Panc1 (cell line): ENCODE measurements around the gene CCL22.

Experiments used
- POLR2AphosphoS5 ChIP-seq: IDR thresholded peaks from 2 replicates; pipeline ENCODE4 v1.6.1; 2012; ENCODE audit warnings: mild to moderate bottlenecking, low read depth, low read length, moderate library complexity
- REST ChIP-seq, 2 experiments: IDR thresholded peaks; 2 replicates each; pipeline ENCODE4 v1.6.1; 2011 to 2012; ENCODE audit warnings: low read depth in 2 of 2, control low read depth in 1 of 2, low read length in 1 of 2, mild to moderate bottlenecking in 1 of 2, moderate library complexity in 1 of 2; ENCODE audit not compliant: insufficient read depth in 1 of 2
- SIN3A ChIP-seq: IDR thresholded peaks from 2 replicates; pipeline ENCODE4 v1.6.1; 2012; ENCODE audit warnings: low read depth, mild to moderate bottlenecking, low read length, moderate library complexity, borderline replicate concordance; ENCODE audit not compliant: insufficient read depth
- TCF7L2 ChIP-seq: IDR thresholded peaks from 2 replicates; pipeline ENCODE4 v1.6.1; 2011; ENCODE audit warnings: mild to moderate bottlenecking, low read depth, low read length, inconsistent platforms
- TF ChIP-seq, protein P1 (sequence below): fragments of 450-650 bp; IDR thresholded peaks from 2 replicates; pipeline ENCODE4 v1.5.1; 2017; ENCODE audit warnings: mild to moderate bottlenecking

- TF ChIP-seq, protein P1, sequence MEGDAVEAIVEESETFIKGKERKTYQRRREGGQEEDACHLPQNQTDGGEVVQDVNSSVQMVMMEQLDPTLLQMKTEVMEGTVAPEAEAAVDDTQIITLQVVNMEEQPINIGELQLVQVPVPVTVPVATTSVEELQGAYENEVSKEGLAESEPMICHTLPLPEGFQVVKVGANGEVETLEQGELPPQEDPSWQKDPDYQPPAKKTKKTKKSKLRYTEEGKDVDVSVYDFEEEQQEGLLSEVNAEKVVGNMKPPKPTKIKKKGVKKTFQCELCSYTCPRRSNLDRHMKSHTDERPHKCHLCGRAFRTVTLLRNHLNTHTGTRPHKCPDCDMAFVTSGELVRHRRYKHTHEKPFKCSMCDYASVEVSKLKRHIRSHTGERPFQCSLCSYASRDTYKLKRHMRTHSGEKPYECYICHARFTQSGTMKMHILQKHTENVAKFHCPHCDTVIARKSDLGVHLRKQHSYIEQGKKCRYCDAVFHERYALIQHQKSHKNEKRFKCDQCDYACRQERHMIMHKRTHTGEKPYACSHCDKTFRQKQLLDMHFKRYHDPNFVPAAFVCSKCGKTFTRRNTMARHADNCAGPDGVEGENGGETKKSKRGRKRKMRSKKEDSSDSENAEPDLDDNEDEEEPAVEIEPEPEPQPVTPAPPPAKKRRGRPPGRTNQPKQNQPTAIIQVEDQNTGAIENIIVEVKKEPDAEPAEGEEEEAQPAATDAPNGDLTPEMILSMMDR, result no peak
- TF ChIP-seq POLR2AphosphoS5 (no peak), TCF7L2 (no peak), SIN3A (no peak), REST (IDR thresholded peaks at IDR 0.05; ENCODE audit: insufficient read depth in 1 of 2, low read depth in 2 of 2, low read length in 1 of 2) (no peak)
These were observed 13.6 kb upstream of the CCL22 start for GRCh38 chr16:57345021-57345420.
